ENCODE data around the gene SF3B2. TPM values are rescaled to one million over a fixed set of nuclear protein-coding genes. Genes with fewer than 3 reads are reported as not detected.

SF3B2 gene
- total and polyA plus RNA-seq, 9 donors, result 113 to 203 (median 189) TPM

GRCh38 chr11:66045177-66045639 lies 7.0 kb upstream of the SF3B2 start:
- 9 to 14% (median 11%) methylated on average over 11 of the region's 11 CpGs for WGBS, 3 donors
- intact Hi-C loops (cut with DNase I), result no loop called here

DNA sequence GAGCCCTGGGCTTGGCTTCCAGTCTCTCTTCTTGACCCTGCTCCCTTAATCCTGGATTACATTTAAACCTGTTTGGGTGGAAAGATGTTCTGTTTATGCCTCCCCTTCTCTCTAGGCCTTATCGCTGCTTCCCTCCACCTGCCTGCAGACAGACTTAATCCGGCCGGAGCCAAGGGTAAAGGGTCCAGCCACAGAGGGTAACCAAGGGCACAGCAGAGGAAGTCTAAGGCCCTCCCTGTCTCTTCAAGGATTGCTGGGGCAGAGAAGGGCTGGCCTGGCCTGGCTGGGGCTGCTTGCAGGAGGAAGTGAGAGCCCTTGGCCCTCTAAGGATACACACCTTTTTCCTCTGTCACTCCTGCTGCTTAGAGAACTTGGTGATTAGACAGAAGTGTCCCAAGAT lies 5.3 kb upstream of the SF3B2 start:
- no peaks in the 10 kb centered on the region for H3K36me3 ChIP-seq
- H3K4me3 ChIP-seq, result no peak overlapping the region
- no peaks in the 10 kb centered on the region for H3K4me1 ChIP-seq (ENCODE audit: insufficient read depth)
- intact Hi-C loops (cut with DNase I), result no loop called here
- H3K27me3 ChIP-seq, result no peaks in the 10 kb centered on the region
- H3K9me3 ChIP-seq, result no peaks in the 10 kb centered on the region
- no peak for TF ChIP-seq EP300 (IDR thresholded peaks at IDR 0.05)
- no peak for TF ChIP-seq CTCF (IDR thresholded peaks at IDR 0.05)
- no peak for TF ChIP-seq POLR2A (IDR thresholded peaks at IDR 0.05)
- no peak for DNase-seq
- WGBS, 3 donors, result 90 to 95% (median 93%) methylated on average over 3 of the region's 3 CpGs
- no peak overlapping the region for H3K27ac ChIP-seq

More at GRCh38 chr11:66045177-66045639, 7.0 kb upstream of the SF3B2 start:
- no peaks in the 10 kb centered on the region for H3K4me1 ChIP-seq (ENCODE audit: insufficient read depth)
- no peak overlapping the region for H3K27ac ChIP-seq
- peak; percentile 61 to 77 (median 71) for DNase-seq
- H3K27me3 ChIP-seq, result no peaks in the 10 kb centered on the region
- no peak overlapping the region for H3K4me3 ChIP-seq
- no peaks in the 10 kb centered on the region for H3K36me3 ChIP-seq
- no peaks in the 10 kb centered on the region for H3K9me3 ChIP-seq
- TF ChIP-seq CTCF (IDR thresholded peaks at IDR 0.05) (peak; percentile 63 to 83 (median 67)), EP300 (IDR thresholded peaks at IDR 0.05) (no peak), POLR2A (IDR thresholded peaks at IDR 0.05) (no peak)

GRCh38 chr11:66047541-66048365 lies 4.4 kb upstream of the SF3B2 start:
- TF ChIP-seq EP300 (IDR thresholded peaks at IDR 0.05) (no peak), POLR2A (IDR thresholded peaks at IDR 0.05) (no peak), CTCF (IDR thresholded peaks at IDR 0.05) (no peak)
- H3K36me3 ChIP-seq, result no peaks in the 10 kb centered on the region
- H3K4me1 ChIP-seq (ENCODE audit: insufficient read depth), result no peaks in the 10 kb centered on the region
- no peak for DNase-seq
- H3K9me3 ChIP-seq, result no peaks in the 10 kb centered on the region
- intact Hi-C loops (cut with DNase I), result no loop called here
- 43 to 53% (median 50%) methylated on average over 11 of the region's 11 CpGs for WGBS, 3 donors
- H3K4me3 ChIP-seq, result no peak overlapping the region
- no peak overlapping the region for H3K27ac ChIP-seq
- H3K27me3 ChIP-seq, result no peaks in the 10 kb centered on the region

GRCh38 chr11:66048547-66049323 lies 3.4 kb upstream of the SF3B2 start, which contains the start of gene GAL3ST3:
Gene GAL3ST3 (minus strand): TSS chr11:66049161. CDS start chr11:66045415, 3,746 bp downstream.
- H3K27me3 ChIP-seq, result no peaks in the 10 kb centered on the region
- WGBS, 3 donors, result 4 to 8% (median 6%) methylated on average over 24 to 39 of the region's 39 CpGs
- no peak within 1 kb of the TSS for H3K27ac ChIP-seq
- DNase-seq, result peak in 1 of 5 donors; percentile 37
- peaks cover 4% of the 10 kb centered on the region for H3K4me1 ChIP-seq (ENCODE audit: insufficient read depth)
- TF ChIP-seq POLR2A (IDR thresholded peaks at IDR 0.05) (no peak), EP300 (IDR thresholded peaks at IDR 0.05) (no peak), CTCF (IDR thresholded peaks at IDR 0.05) (no peak)
- peak within 1 kb of the TSS; percentile 25 for H3K4me3 ChIP-seq
- intact Hi-C loops (cut with DNase I), result no loop called here
- no peaks in the 10 kb centered on the region for H3K36me3 ChIP-seq
- H3K9me3 ChIP-seq, result no peaks in the 10 kb centered on the region

Measured in ovary (tissue), 9 donors.